Activated gamma-delta T cell treated with Interleukin-2 at 50 U/mL for 16 hours (primary cell): Measurements from ENCODE around the gene ZSCAN4.

Experiments used
- DNase-seq: peaks from one replicate; pipeline ENCODE4 v3.0.0-alpha.2; 2020

ZSCAN4 gene, protein sequence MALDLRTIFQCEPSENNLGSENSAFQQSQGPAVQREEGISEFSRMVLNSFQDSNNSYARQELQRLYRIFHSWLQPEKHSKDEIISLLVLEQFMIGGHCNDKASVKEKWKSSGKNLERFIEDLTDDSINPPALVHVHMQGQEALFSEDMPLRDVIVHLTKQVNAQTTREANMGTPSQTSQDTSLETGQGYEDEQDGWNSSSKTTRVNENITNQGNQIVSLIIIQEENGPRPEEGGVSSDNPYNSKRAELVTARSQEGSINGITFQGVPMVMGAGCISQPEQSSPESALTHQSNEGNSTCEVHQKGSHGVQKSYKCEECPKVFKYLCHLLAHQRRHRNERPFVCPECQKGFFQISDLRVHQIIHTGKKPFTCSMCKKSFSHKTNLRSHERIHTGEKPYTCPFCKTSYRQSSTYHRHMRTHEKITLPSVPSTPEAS

DNA sequence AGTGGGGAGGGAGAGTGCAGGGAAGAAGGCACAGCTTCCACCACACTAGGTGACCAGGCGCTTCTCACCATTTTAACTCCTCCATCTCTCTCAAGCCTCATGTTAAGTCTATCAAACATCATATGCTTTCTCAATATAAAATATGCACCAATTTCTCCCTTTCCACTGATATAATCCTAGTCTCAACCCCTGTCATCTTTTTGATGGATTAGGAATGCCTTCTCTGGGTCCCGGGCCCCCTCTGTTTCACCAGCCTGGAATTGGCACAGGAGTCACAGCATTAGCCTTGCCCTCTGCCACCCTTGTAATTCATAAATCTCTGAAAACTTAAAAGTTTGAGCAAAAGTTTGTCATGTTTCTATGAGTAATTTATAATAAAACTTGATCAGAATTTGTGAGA is at the start of gene ZSCAN4:
ZSCAN4 (plus strand) TSS at position 301 of the 400 bp plus-strand sequence. CDS start 7,211 bp downstream, outside the sequence.
- no peak for DNase-seq

DNA sequence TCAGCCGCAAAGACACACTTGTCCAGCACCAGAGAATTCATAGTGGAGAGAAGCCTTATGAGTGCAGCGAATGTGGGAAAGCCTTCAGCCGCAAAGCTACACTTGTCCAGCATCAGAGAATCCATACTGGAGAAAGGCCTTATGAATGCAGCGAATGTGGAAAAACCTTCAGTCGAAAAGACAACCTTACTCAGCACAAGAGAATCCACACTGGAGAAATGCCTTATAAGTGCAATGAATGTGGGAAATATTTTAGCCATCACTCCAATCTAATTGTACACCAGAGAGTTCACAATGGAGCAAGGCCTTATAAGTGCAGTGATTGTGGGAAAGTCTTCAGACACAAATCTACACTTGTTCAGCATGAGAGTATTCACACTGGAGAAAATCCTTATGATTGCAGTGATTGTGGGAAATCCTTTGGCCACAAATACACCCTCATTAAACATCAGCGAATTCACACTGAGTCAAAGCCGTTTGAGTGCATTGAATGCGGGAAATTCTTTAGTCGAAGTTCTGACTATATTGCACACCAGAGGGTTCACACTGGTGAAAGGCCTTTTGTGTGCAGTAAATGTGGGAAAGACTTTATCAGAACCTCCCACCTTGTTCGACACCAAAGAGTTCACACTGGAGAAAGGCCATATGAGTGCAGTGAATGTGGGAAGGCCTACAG is 47.9 kb upstream of the ZSCAN4 start:
- no peak for DNase-seq

DNA sequence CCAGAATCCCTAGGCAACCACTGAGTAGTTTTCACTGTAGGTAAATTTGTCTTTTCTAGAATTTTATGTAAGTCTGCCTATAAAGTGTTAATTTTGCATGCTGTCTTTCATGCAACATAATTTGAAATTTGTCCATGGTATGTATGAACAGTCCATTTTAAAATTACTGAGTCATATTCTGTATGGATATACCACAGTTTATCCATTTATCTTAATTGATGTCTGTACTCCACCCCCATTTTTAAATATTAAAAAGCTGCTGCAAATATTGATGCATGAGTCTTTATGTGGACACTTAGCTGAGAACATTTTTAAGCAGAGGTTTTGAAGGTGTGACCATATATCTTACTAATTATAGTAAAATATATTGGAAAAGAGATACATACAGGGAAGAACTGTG is 45.6 kb upstream of the ZSCAN4 start:
- DNase-seq = no peak

DNA sequence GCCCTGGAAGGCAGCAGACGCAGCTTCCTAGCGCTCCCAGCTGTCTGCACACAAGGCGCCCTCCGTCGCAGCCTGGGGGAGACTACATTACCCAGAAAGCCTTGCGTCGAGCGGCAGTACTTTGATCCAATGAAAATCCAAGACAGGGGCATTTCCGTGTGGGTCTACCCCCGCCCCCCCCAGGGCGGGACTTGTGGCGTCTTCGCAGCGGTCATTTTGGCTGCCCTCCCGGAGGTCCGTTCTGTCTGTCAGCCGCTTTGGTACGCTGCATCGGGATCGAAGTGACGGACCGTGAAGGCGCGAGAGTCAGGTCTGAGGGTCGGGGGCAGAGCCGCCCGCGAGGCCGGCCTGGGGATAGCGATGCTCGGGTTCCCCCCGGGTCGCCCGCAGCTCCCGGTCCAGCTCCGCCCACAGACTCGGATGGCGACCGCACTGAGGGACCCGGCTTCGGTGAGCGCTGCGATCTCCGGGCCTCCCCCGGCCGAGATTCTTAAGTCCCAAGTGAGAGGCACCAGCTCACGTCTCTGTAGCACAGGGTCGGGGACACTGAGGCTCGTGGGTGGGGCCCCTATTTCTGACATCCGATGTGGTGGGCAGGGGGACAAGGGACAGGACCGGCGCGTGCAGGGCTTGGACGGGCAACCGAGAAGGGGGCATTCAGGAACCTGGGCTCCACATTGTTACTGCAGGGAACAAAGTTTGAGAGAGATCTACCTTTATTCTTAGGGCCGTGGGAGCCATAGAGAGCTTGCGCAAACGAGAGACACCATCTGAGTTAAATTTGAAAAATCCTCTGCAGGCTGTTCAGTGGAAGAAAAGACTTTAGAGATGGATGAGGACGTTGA is 35.5 kb upstream of the ZSCAN4 start, which contains the start of gene ZNF211:
ZNF211 (plus strand) TSS at position 182 of the 845 bp plus-strand sequence; CDS start at position 361, 179 bp downstream.
- peak; percentile 88 for DNase-seq

DNA sequence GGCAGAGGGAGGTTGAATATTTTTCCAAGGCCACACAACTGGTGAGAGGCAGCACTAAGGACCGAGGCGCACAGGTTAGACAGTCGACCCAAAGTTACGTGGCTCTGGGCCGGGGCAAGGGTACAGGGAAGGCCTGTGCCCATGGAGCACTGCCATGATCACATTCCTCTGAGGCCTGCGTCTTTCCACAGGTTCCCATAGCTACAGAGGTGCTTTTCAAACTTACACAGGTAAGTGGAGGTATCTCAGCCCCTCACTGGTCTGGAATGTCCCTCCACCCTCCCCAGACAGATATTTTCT is 35.0 kb upstream of the ZSCAN4 start:
- DNase-seq = no peak

DNA sequence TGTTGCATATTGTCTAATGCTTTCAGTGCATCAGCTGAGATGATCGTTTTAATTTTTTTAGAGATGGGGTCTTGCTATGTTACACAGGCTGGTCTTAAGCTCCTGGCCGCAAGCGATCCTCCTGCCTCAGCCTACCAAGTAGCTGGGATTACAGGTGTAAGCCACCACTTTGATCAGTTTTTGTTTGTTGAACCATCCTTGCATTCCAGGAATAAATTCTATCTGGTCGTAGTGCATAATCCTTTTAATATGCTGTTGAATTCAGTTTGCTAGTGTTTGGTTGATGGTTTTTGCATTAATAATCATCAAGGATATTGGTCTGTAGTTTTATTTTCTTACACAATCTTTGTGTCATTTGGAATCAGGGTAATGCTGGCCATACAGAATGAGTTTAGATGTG is 31.4 kb upstream of the ZSCAN4 start:
- no peak for DNase-seq

DNA sequence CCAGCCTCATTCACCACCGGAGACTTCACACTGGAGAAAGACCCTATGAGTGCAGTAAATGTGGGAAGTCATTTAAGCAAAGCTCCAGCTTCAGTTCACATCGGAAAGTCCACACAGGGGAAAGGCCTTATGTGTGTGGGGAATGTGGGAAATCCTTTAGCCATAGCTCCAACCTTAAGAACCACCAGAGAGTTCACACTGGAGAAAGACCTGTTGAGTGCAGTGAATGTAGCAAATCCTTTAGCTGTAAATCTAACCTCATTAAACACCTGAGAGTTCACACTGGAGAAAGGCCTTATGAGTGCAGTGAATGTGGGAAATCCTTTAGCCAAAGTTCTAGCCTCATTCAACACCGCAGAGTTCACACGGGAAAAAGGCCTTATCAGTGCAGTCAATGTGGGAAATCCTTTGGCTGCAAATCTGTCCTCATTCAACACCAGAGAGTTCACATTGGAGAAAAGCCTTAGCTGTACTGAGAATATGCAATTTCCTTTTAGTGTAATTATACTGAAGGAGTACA is 27.0 kb upstream of the ZSCAN4 start:
- no peak for DNase-seq

DNA sequence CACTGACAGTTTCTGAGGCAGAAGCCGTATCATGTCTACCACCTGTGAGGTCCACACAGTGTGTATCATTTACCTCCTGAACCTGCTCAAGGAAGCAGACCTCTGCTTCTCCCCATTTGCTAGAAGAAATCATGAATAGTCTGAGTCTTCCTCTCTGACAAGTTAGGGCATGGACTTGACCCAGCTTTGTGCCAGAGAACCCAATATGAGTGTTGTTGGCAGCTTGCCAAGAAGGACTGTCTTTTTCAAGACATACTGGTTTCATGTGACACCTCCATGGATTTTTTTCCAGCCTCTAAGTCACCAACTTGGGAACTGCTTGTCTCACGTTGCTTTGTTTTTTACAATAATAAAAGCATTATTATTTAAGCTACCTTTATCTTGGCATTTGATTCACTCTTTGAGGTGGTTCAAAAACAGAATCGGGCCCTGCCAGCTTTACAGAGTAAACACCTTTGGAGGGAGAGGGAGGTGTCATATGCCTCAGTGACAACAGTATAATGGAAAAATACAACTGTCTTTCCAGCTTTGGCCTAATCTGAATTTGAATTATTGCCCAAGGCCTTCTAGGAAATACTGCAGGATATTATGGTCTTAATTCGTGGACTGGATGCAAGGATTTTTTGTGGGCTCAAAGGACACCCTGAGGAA is 26.2 kb upstream of the ZSCAN4 start:
- no peak for DNase-seq

DNA sequence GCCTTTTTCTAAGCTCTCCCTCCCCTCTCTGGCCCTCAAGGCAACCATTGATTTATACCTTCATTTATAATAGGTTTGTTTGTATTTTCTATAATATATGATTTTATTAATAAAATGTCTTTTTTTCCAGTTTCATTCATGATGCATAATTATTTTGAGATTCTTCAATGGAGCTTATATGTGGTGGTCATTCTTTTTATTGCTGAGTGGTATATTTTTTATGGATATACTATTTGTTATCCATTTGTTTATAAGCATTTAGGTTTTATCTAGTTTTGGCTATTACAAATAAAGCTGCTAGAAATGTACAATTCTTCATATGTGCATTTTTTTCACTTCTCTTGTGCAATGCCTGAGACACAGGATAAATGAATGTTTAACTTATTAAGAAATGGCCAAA is 25.0 kb upstream of the ZSCAN4 start:
- DNase-seq = no peak

DNA sequence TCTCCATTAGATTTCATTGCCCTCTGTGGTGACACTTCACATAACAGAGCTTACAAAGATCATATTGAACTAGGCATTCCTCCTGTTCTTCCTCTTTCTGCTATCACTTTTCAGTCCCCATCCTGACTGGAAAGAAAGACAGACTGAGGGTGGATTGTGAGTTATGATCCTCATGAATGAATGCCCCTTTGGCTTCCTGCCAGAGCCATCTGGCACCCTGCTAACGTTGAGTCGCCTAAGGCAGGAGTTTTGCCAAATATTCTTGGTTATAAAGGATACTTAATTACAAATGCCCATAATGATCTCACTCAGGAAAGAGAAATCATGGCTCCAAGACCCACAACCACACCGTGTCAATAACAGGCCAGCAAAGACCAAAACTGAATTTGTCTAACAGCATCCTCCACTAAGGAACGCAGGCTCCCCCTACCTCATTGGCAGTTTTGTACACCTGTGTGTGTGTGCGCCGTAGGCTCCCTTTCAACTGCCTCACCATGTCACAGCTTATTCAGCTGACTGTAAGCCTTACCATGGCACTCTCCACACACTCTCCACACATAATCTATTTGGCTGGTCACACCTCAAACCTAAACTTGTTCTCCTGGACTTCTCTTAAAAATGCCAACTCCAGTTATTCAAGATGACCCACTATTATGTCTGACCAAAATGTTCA is 20.3 kb upstream of the ZSCAN4 start:
- no peak for DNase-seq

DNA sequence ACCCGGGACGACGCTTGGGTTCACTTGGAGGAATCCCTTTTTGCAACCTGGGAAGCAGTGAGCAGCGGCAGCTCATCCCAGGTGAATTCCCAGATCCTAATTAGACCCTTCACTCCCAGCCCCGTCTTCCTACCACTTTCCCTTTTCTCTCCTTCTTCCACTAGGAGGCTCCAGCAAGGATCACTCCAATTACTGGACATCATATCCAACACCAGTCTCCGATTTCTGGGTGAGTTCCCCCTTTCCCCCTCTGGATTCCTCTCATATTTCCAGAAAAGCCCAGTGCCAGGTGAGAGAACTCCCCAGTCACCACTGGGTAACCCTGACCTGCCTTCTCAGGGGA is 17.1 kb upstream of the ZSCAN4 start:
- DNase-seq = no peak

DNA sequence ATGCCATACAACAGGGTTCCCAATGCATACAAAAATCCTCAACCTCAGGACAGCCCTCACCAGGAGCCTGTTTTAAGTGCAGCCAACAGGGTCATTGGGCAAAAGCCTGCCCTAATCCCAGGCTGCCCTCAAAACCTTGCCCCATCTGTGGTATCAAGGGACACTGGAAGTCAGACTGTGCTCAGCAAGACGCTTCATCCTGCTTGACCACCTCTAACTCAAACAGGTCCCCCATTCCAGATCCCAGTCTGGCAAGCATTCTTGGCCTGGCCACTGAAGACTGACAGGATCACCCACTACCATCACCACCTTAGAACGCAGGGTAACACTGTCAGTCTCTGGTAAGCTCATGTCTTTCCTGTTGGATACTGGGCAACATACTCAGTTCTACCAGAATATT is 15.0 kb upstream of the ZSCAN4 start:
- DNase-seq = no peak

DNA sequence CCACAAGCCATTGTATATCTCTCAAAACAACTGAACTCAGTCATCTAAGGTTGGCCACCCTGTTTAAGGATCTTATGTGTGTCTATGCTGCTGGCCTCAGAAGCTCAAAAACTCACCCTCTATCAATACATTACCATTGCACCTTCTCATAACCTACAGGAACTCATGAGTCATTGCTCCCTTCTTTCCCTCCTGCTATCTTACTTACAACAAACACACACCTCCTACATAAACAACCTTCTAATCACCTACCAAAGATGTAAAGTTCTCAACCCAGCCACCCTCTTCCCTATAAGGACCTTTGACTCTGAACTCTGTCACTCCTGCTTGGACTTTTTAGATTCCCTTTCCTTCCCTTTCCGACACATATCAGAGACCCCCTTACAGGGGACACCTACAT is 13.3 kb upstream of the ZSCAN4 start:
- DNase-seq = no peak

DNA sequence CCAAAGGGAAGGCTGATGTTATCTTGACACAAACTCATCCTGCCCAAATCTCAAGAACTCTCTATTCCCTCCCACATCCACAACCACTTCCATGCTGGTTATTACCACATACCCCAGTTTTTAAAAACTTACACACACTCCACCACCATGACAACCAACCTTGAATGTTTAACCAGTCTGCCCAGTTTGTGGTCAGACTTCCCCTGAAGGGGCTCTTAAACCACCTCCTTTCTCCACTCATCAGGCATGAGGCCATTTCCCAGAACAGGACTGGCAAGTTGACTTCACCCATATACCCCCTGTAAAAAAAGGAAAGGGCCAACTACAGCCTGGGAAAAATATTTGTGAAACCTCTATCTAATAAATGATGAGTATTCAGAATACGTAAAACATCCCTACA is 12.4 kb upstream of the ZSCAN4 start:
- no peak for DNase-seq

DNA sequence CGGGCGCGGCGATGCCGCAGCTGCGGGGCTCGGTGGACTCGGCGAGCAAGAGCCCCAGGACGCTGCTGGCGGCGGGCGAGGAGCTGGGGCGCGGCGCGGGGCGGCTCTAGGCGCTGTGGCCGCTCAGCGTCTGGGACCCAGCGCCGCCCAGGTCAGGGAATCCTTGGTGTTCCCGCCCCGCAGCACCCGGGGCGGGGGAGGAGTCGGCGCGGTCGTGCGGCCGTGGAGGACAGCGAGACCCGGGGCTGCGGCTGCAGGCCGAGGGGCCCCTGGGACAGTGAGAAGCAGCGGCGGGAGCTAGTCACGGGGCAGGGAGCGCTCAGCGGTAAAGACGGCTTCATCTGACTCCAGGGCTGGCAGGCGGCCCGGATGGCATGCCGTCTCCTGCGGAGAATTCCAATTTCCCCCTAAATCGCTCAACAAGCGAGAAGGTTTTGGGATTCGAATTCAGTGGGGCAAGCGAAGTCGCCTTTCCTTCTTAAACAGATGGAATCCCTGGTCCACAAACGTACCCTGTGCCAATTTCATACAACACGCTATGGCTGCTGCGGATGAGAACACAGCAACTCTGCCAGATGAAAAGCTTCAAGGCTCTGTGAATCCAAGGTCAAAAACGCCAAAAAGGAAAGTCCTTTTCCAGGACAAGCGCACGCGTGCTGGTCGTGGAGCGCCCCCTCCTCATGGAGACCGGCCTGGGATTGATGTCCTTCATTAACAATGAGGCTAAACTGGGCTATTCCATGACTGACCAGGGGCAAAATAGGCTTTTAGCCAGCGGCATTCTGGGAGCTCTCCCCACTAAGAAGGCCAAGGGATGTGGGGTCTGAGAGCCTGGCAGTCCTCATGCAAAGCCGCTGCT is 4.2 kb upstream of the ZSCAN4 start:
- no peak for DNase-seq

DNA sequence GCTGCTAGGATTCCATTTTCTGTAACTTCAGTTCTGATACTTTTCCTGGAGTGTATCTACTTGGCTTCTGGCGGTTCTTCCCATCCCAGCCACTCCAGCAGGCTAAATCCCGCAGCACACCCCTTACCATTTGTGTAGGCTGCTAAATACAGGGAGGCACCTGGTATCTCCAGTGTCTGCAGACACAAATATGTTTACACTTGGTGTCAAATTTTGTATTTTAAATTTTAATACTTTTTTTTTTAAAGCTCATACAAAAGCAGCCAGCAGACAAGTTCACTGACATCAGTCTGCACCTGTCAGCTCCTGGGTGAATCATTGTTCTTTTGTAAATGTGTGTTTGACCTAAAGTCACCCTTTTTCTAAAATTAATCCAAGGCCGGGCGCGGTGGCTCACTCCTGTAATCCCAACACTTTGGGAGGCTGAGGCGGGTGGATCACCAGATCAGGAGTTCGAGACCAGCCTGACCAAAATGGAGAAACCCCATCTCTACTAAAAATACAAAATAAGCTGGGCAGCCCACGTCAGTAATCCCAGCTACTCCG is 3.4 kb upstream of the ZSCAN4 start:
- no peak for DNase-seq

DNA sequence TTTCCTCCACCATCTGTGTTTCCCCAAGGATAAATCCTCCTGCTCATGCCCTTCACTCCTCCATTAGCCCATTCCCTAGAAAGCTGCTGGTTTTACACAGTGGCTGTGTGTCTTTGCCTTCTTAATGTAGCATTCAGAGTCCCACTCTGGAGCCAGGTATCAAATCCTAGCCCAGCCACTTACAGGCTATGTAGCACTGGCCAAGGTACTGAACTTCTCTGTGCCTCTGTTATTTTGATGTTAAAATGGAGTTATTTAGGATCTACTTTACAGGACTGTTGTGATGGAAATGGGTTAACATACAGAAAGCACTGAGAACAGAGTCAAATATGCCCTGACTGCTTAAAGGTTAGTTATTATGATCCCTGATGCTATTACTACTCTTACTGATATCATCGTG is 1.5 kb upstream of the ZSCAN4 start:
- DNase-seq = no peak

DNA sequence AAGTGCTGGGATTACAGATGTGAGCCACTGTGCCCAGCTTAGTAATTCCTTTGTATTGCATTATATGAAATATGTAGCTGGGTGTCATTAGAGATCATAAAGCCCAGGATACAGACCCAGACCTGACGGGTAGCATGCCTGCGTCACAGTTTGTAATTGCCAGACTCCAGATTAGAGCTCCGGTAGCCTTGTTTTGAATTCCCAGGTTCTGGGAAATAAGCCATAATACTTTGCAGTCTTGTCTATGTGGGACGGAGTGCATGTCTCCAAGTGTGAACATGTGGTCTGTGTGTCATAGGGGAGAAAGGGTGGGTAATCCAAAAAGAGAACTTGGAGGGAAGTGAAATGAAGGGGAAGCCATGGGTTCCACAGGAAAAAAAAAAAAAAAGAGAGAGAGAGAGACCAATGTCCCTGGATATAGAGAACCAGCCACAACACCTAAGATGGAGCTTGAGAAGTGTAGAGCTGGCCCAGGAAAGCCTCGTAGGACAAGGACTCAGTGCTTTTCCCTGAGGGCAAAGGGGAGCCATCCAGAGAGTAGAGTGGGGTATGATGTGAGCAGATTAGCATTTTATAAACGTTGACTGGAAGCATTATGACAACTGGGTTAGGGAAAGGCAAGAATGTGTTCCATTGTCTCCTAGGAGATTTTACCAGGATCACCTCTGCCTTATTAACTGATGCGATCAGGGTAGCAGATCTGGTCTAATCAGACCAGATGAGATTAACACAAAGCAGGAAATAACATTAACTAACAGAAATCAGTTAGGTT is 2.6 kb downstream of the ZSCAN4 start:
- no peak for DNase-seq

DNA sequence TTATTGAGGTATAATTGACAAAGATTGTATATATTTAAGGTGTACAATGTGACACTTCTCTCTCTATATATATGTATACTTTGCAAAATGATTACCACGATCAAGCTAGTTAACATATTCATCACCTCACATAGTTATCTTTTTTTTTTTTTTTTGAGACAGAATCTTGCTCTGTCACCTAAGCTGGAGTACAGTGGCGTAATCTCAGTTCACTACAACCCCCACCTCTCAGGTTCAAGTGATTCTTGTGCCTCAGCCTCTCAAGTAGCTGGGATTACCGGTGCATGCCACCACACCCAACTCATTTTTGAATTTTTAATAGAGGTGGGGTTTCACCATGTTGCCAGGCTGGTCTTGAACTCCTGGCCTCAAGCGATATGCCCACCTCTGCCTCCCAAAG is 3.7 kb downstream of the ZSCAN4 start:
- DNase-seq = no peak

DNA sequence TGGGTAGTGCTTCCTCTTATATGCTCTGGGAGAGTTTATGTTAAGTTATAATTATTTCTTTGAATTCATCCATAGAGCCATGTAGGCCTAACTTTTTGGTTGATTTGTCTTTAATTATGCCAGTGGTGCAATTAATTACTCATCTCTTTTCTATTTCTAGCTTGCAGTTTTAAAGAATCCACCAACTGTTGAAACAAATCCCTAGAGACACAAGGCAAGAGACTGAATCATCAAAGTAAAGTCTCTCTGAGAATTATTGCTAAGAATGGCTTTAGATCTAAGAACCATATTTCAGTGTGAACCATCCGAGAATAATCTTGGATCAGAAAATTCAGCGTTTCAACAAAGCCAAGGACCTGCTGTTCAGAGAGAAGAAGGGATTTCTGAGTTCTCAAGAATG is 7.1 kb downstream of the ZSCAN4 start:
- no peak for DNase-seq
